ENCODE measurements around the gene TNFSF8. TPM values are rescaled to one million over a fixed set of nuclear protein-coding genes. Genes with fewer than 3 reads are reported as not detected.
A peak's percentile ranks its signal among the peaks of the same experiment; 100 is the strongest.

Gene TNFSF8
- total RNA-seq, 6 experiments from 2014 or later: not detected

- no peak for DNase-seq
- no peak overlapping the region for H3K27ac Mint-ChIP-seq
- no peak overlapping the region for H3K4me3 Mint-ChIP-seq
- peaks cover 38% of the 10 kb centered on the region for H3K9me3 Mint-ChIP-seq
- TF ChIP-seq CTCF (IDR thresholded peaks at IDR 0.05): no peak
- H3K4me1 Mint-ChIP-seq (ENCODE audit: low read depth): peaks cover 11% of the 10 kb centered on the region
- peaks cover 13% of the 10 kb centered on the region for H3K36me3 Mint-ChIP-seq (ENCODE audit: low read depth)
- peaks cover 31% of the 10 kb centered on the region for H3K27me3 Mint-ChIP-seq (ENCODE audit: insufficient read depth)
Observed at GRCh38 chr9:114957558-114957957, 27.2 kb upstream of the TNFSF8 start.

GRCh38 chr9:114954956-114955582 lies 24.7 kb upstream of the TNFSF8 start:
- Mint-ChIP-seq H3K9me3 (peaks cover 13% of the 10 kb centered on the region), H3K4me1 (ENCODE audit: low read depth) (peaks cover 11% of the 10 kb centered on the region), H3K27me3 (ENCODE audit: insufficient read depth) (peaks cover 27% of the 10 kb centered on the region), H3K27ac (no peak overlapping the region), H3K36me3 (ENCODE audit: low read depth) (no peaks in the 10 kb centered on the region; the same call in 1 of the 2 replicates), H3K4me3 (no peak overlapping the region)
- no peak for TF ChIP-seq CTCF (IDR thresholded peaks at IDR 0.05)
- no peak for DNase-seq

DNA sequence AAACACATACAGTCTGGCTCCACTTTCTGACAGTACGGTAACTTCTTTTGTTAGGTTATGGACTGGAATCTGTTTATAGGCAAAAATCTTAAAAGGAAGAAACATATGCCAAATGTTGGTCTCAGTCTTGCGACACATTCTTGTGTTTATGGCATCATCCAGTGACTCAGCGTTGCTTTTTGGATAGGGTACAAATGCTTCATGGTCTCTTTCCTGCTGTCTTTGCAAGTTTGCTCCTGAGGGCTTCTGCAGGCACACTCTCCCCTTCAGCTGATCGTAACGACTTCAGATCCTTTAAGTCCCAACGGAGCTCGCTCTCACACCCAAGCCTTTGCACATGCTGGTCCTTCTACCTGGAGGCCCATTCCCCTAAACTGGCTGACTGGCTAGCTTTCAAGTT lies 23.6 kb upstream of the TNFSF8 start:
- H3K27ac Mint-ChIP-seq: no peak overlapping the region

GRCh38 chr9:114953046-114953445 lies 22.7 kb upstream of the TNFSF8 start:
- DNase-seq: no peak
- peaks cover 11% of the 10 kb centered on the region for H3K4me1 Mint-ChIP-seq (ENCODE audit: low read depth)
- peaks cover 29% of the 10 kb centered on the region for H3K27me3 Mint-ChIP-seq (ENCODE audit: insufficient read depth)
- no peaks in the 10 kb centered on the region for H3K9me3 Mint-ChIP-seq
- no peaks in the 10 kb centered on the region for H3K36me3 Mint-ChIP-seq (ENCODE audit: low read depth)
- no peak overlapping the region for H3K27ac Mint-ChIP-seq
- no peak for TF ChIP-seq CTCF (IDR thresholded peaks at IDR 0.05)
- no peak overlapping the region for H3K4me3 Mint-ChIP-seq

More for the DNA sequence above, 23.6 kb upstream of the TNFSF8 start:
- Mint-ChIP-seq H3K36me3 (ENCODE audit: low read depth) (no peaks in the 10 kb centered on the region; the same call in 1 of the 2 replicates), H3K4me3 (no peak overlapping the region), H3K4me1 (ENCODE audit: low read depth) (peaks cover 11% of the 10 kb centered on the region), H3K27me3 (ENCODE audit: insufficient read depth) (peaks cover 31% of the 10 kb centered on the region), H3K9me3 (peaks cover 2% of the 10 kb centered on the region; the same call in 1 of the 2 replicates)
- peak; percentile 70 for DNase-seq
- TF ChIP-seq CTCF (IDR thresholded peaks at IDR 0.05): no peak

GRCh38 chr9:114950761-114951160 lies 20.4 kb upstream of the TNFSF8 start:
- Mint-ChIP-seq H3K27ac (no peak overlapping the region), H3K4me3 (no peak overlapping the region), H3K9me3 (no peaks in the 10 kb centered on the region), H3K4me1 (ENCODE audit: low read depth) (peaks cover 11% of the 10 kb centered on the region), H3K27me3 (ENCODE audit: insufficient read depth) (peaks cover 33% of the 10 kb centered on the region), H3K36me3 (ENCODE audit: low read depth) (no peaks in the 10 kb centered on the region)
- TF ChIP-seq CTCF (IDR thresholded peaks at IDR 0.05): no peak
- no peak for DNase-seq

Measured in HFFc6 (cell line).